HG03354 (cell line): ENCODE measurements around the gene TK2.
A peak's percentile ranks its signal among the peaks of the same experiment; 100 is the strongest.
"Not testable (repeated sequence)": the region's sequence is repeated elsewhere in the genome, so short reads cannot be mapped to it uniquely, and the experiment has no call there.

Source experiments
- ATAC-seq: cut with Tn5 transposase; IDR thresholded peaks from one replicate; pipeline ENCODE4 v1.9.1; 2021; ENCODE audit warnings: mild to moderate bottlenecking; ENCODE audit not compliant: unreplicated experiment, poor library complexity, severe bottlenecking

TK2 gene

GRCh38 chr16:66574531-66574930, 24.6 kb upstream of the TK2 start:
- ATAC-seq, result no peak

GRCh38 chr16:66574081-66574480, 24.2 kb upstream of the TK2 start:
- ATAC-seq, result no peak

- ATAC-seq, result no peak
These were observed 22.4 kb upstream of the TK2 start for GRCh38 chr16:66572356-66572755.

GRCh38 chr16:66569827-66570405, 20.0 kb upstream of the TK2 start:
- no peak for ATAC-seq

- no peak for ATAC-seq
These were observed 19.2 kb upstream of the TK2 start for GRCh38 chr16:66569131-66569530.

- ATAC-seq, result no peak
These were observed 18.4 kb upstream of the TK2 start for GRCh38 chr16:66568355-66568754.

- not testable (repeated sequence) for ATAC-seq
These were observed 17.3 kb upstream of the TK2 start for GRCh38 chr16:66567270-66567669.

GRCh38 chr16:66566051-66566901, 16.4 kb upstream of the TK2 start, which contains the start of gene CMTM1:
CMTM1 (plus strand) TSS chr16:66566439; CDS start chr16:66566514, 75 bp downstream.
- no peak for ATAC-seq

GRCh38 chr16:66563574-66564334, 13.8 kb upstream of the TK2 start:
- ATAC-seq, result no peak

- no peak for ATAC-seq
These were observed 13.1 kb upstream of the TK2 start for GRCh38 chr16:66562986-66563385.

- no peak for ATAC-seq
These were observed 12.5 kb upstream of the TK2 start for GRCh38 chr16:66562409-66562808.

GRCh38 chr16:66561381-66562080, 11.6 kb upstream of the TK2 start:
- no peak for ATAC-seq

- ATAC-seq, result no peak
These were observed 10.2 kb upstream of the TK2 start for GRCh38 chr16:66560107-66560506.

- ATAC-seq, result no peak
These were observed 4.6 kb upstream of the TK2 start for GRCh38 chr16:66554495-66554894.

- no peak for ATAC-seq
These were observed 4.1 kb upstream of the TK2 start for GRCh38 chr16:66554021-66554420.

- no peak for ATAC-seq
These were observed 3.3 kb upstream of the TK2 start for GRCh38 chr16:66553223-66553622.

GRCh38 chr16:66552286-66553177, 2.6 kb upstream of the TK2 start, which contains the start of gene CKLF:
CKLF (plus strand) TSS chr16:66552576; CDS start chr16:66552716, 140 bp downstream.
- peak; percentile 81 for ATAC-seq

GRCh38 chr16:66551788-66552285, 1.9 kb upstream of the TK2 start:
- peak; percentile 6 for ATAC-seq

- no peak for ATAC-seq
These were observed 1.4 kb upstream of the TK2 start for GRCh38 chr16:66551348-66551759.
